D721Med (cell line): ENCODE data around the gene FUBP3.

Experiments used
- DNase-seq: peaks from one replicate; pipeline ENCODE4 v3.0.0; 2011; ENCODE audit warnings: low spot score; ENCODE audit not compliant: insufficient read length
- FAIRE-seq: peaks from 2 replicates; lab custom pipeline; 2011; peaks lifted over from hg19 to GRCh38; lab: Jason Lieb, UNC
- CTCF ChIP-seq: IDR thresholded peaks from 2 replicates; pipeline ENCODE4 v1.5.1; 2012; ENCODE audit warnings: mild to moderate bottlenecking, control low read depth; ENCODE audit not compliant: insufficient read depth; ENCODE audit errors: missing control alignments

The FUBP3 gene

DNA sequence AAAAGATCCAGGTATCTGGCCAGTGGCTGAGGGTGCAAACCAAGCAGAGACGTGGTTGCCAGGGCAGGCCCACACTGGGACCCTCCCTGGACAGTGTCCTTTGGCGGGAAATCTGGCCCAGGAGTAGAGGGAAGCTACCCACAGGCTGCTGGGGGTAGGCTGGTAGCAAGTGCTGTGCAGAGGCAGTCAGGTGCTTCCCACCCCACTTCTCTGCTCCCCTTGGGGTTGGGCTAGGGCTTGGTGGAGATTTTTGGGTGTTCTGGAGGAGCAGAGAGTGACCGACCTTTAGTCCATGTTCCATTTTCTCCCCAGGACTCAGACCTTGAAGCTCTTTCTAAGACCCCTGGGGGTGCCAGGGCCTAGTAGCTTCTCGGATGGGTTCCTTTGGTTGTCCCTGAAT, 90.6 kb downstream of the FUBP3 start:
- no peak for TF ChIP-seq CTCF
- DNase-seq = no peak
- no peak for FAIRE-seq

- DNase-seq (no peak), FAIRE-seq (no peak)
- no peak for TF ChIP-seq CTCF
These were observed 91.3 kb downstream of the FUBP3 start for GRCh38 chr9:130670644-130671043.

- FAIRE-seq (no peak), DNase-seq (no peak)
- no peak for TF ChIP-seq CTCF
These were observed 93.1 kb downstream of the FUBP3 start for GRCh38 chr9:130672466-130672865.

DNA sequence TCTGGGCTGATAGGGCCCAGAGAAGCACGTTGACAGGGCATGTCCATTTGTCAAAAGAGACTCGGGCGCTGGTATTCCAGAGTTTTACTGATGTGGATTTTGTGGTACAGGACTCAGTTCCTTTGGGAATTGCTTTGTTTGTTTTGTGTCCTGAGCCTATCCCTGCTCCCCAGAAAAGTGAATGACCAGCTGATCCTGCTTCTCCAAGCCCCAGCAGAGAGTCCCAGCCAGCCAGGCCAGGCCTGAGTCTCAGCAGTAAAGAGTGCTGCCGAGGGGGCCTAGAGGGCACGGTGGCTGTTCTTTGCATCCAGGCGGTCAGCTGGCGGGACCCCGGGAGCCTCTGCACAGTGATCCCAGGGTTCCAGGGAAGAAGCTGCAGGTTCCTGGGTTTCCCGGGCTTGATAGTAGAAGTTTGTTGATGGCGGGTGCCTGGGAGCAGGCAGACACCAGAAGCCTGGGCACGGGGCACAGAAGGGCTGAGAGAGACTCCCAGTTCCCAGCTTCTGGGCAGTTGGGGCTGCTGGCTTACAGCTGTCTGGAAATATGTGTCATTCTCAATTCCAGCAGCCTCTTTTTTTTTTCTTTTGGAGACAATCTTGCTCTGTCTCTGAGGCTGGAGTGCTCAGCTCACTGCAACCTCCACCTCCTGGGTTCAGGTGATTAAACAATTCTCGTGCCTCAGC, 93.7 kb downstream of the FUBP3 start:
- DNase-seq (no peak), FAIRE-seq (no peak)
- no peak for TF ChIP-seq CTCF

- TF ChIP-seq CTCF = no peak
- no peak for FAIRE-seq
- no peak for DNase-seq
These were observed 96.0 kb downstream of the FUBP3 start for GRCh38 chr9:130675396-130675795.

DNA sequence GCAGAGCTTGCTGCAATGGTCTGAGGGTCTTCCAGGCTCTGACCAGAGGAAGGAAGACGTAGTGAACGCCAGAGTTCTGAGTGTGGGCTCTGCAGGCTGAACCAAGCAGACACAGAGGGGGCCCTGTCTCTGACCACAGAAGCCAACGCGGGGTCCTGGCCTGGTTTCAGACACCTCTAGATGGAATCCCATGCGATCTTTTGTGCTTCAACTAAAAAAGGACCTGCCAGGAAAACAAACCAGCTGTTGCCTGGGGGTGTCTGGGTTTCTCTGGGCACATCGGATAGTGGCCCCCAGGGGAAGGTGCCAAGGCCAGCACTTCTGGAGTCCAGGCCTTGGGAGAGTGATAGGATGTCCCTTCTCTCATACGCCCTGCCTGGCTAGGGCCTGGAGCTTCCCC, 97.9 kb downstream of the FUBP3 start:
- TF ChIP-seq CTCF = no peak
- DNase-seq = no peak
- no peak for FAIRE-seq
